ENCODE data around the gene SERTAD2.
A peak's percentile ranks its signal among the peaks of the same experiment; 100 is the strongest.

SERTAD2 gene

GRCh38 chr2:64649626-64650025, 4.1 kb downstream of the SERTAD2 start:
- no peak for DNase-seq (ENCODE audit: low read depth in 3 of 3, low spot score in 1 of 3)

DNA sequence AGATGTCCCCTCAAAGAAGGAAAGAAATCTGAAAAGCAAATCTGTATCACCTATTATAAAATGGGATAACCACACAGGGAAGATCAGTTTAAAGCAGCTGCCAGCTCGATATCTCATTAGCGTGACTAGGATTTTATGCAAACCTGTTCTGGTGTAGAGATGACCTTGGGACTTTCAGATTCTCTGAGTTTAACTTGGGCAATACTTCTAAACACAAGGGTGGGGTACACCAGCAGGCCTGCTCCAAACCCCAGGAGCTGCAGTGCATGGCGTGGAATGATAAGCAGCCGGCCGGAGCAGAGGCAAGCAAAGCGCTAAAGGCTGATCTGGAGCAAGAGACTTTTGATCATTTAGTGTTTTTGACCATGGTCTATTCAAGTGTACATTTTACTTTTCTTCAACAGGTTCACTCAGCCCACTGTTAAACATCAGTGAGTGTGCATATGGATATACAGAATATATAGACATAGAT, 4.7 kb downstream of the SERTAD2 start:
- no peak for DNase-seq (ENCODE audit: low read depth in 3 of 3, low spot score in 1 of 3)

DNA sequence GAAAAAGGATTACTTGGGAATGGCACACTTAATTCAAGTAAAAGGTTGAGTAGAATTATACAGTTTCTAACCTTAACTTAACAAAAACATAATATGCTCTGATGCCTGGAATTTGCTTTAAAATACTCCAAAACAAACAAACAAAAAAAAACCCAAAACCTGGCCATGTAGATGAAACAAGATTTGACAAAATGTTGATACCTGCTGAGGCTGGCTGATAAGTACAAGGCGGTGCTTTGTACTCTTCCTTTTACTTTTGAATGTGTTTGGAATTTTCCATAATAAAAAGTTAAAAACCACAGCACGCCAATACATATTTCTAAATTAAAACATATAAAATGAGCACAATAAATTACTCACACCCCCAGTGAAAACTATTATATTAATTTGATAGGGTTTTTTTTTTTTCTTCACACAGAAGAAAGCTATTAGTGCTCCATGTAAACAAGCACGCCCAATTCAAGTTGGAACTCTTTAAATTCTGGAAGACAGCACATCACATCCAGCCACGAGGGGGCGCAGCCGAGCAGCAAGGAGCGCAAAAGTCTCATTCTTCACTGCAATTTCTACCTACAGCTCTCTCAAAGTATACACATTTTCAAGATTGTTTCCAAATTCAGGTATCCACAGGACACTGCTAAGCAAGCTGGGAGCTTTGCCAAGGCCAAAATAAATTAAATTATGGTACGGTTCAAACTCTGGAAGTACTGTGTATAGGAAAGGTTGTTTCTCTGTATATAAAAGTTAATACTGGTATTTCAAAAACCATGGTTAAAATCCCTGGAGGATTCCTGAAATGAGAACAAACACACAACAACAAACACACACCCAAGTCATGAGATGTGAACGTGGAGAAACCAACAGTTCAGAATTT, 7.5 kb downstream of the SERTAD2 start:
- DNase-seq (ENCODE audit: low read depth in 3 of 3, low spot score in 1 of 3) = peak; percentile 57 to 91 (median 73)

DNA sequence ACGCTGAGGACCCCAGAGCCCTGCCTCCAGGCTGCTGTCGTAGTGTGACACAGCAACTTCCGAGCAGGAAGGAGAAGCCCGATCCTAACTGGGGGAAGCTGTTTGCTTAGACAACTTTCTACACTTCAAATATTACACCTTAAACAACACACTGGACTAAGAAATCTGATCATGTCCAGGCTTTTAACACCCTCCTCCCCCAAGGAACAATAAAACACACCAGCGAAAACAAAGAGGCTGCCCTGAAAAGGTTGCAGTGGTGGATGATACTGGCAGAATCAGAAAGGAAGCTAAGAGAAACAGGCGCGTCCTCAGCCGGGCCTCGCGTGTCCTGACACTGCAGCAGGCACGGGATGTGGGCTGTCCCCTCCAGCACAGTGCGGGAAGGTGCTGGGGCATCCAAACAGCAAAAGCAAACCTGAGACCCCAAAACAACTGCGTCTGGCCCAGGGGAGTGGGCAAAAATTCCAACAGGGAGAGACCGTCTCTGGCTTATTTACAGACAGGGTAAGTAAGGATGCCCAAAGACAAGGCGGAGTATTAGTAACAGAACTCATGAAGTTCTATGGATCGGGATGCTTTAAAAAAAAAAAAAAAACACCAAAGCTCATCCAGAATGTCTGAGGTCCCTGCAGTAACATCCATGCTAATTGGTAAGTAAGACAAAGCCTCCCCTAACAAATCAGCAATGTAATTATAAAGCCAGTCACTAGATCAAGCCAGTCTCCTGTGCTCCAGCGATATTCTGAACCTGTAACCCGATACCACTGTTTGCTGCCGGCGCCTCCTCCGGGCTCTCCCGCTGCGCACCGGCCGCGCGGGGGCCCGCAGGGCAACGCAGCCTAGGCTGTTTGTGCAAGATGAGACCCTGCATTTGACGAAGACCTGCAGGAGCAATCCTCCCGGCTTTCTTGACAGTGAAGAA, 9.0 kb downstream of the SERTAD2 start:
- no peak for DNase-seq (ENCODE audit: low read depth in 3 of 3, low spot score in 1 of 3)

DNA sequence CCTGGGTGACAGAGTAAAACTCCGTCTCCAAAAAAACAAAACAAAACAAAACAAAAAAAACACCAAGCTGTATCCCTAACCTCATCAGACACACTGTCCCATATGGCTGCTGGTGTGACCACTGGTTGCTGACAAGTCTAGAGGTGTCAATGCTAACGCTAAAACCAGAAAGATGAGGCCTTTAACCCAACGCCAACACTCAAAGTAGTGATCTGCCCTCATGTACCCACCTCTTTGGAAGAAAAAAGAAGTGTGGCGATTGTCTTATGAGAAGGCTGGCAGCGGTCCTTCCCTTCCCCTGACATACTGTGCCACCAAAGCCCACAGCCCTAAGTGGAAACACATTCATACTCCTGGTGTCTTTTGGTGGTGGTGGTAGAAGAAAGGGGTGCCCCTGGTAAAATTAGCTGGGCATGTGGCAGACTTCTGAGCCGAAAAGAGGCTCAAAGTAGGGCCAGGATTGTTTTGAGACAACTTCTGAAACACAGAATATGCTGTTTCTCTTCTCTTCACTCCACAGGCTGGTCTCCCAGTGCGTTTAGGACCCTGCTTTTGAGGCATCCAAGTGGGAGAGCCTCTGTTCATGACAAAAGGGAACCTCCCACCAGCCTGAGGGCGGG, 9.8 kb downstream of the SERTAD2 start:
- DNase-seq (ENCODE audit: low read depth in 3 of 3, low spot score in 1 of 3) = no peak

DNA sequence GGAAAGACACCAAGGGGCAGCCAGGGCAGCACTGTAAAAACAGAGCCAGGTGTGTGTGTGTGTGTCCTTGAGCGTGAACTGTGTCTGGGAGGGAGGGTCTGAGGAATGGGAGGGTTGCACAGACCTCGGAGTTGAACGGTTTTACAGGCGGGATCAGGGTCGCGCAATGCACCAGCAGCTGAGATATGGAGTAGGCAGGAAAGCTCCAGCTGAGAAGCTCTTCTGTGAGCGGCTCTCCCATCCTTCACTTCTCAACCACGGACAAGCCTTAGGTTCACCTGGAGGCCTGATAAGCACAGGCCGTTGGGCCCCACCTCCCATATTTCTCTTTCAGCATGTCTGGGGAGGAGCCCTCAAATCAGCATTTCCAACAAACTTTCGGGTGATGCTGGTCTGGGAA, 12.1 kb downstream of the SERTAD2 start:
- DNase-seq (ENCODE audit: low read depth in 3 of 3, low spot score in 1 of 3) = no peak

- no peak for DNase-seq (ENCODE audit: low read depth in 3 of 3, low spot score in 1 of 3)
Measured at GRCh38 chr2:64640153-64641044, 13.3 kb downstream of the SERTAD2 start.

DNA sequence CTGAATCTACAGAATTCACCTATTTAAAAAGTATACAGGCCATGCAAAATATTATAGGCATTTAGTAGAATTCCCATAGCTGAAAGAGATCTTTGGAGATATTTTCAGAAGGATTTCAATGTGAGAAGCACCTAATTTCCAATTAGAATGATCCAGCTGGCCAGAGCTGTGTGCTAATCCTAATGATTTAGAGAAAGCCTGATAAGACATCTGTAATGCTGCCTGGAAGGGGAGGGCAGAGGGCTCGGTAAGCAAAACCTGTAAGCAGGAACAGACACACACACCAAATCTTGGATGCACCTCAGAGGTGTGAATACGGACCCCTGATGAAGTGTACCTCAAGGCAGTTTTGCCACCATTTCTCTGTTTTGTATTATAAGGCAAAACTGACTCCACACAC, 14.0 kb downstream of the SERTAD2 start:
- no peak for DNase-seq (ENCODE audit: low read depth in 3 of 3, low spot score in 1 of 3)

DNA sequence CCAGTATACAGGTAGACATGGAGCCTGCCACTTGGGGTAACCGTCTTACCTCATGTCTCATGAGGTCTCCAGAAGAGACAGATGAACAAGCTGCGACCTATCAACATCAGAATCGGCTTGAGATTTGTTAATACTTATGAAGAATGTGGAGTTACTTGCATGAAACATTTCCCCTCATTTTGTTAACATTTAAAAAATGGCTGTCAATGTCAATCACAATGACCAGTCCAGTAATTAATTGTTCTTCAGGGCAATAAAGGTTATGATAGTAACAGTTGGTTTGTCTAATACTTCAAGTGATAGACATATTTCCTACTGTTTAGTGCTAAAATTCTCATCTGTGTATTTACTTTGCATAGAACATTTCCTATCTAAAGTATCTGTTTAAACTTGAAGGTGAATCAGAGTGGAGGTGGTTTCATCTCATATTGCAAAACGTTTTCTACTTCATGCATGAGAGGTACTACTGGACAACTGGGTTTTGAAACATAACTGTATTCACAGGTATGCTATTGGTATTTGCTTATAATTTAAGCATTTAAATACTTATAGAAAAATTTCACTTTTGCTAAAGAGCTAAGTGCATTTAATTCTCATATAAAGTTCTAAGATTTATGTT, 15.1 kb downstream of the SERTAD2 start:
- no peak for DNase-seq (ENCODE audit: low read depth in 3 of 3, low spot score in 1 of 3)

DNA sequence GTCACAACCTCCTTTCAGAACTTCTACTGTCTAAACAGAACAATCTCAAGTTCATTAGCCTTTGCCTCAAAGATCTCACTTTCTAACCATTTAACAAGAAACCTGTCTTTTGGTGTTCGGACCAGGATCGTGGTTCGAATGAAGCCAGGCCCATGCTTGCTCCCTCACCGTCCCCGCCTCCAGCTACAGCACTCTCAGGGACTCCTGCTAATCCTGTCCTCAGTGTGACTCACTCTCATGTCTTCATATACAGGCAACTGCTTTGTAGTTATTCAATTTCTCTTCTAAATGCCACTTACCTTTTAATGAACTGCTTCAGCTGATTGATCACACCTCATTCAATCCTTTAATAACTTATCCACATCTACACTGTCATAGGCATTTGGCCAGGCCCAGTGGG, 15.8 kb downstream of the SERTAD2 start:
- no peak for DNase-seq (ENCODE audit: low read depth in 3 of 3, low spot score in 1 of 3)

GRCh38 chr2:64637000-64637635, 16.6 kb downstream of the SERTAD2 start:
- no peak for DNase-seq (ENCODE audit: low read depth in 3 of 3, low spot score in 1 of 3)

GRCh38 chr2:64635976-64636911, 17.5 kb downstream of the SERTAD2 start:
- no peak for DNase-seq (ENCODE audit: low read depth in 3 of 3, low spot score in 1 of 3)

GRCh38 chr2:64634345-64635267, 19.1 kb downstream of the SERTAD2 start:
- DNase-seq (ENCODE audit: low read depth in 3 of 3, low spot score in 1 of 3) = no peak

DNA sequence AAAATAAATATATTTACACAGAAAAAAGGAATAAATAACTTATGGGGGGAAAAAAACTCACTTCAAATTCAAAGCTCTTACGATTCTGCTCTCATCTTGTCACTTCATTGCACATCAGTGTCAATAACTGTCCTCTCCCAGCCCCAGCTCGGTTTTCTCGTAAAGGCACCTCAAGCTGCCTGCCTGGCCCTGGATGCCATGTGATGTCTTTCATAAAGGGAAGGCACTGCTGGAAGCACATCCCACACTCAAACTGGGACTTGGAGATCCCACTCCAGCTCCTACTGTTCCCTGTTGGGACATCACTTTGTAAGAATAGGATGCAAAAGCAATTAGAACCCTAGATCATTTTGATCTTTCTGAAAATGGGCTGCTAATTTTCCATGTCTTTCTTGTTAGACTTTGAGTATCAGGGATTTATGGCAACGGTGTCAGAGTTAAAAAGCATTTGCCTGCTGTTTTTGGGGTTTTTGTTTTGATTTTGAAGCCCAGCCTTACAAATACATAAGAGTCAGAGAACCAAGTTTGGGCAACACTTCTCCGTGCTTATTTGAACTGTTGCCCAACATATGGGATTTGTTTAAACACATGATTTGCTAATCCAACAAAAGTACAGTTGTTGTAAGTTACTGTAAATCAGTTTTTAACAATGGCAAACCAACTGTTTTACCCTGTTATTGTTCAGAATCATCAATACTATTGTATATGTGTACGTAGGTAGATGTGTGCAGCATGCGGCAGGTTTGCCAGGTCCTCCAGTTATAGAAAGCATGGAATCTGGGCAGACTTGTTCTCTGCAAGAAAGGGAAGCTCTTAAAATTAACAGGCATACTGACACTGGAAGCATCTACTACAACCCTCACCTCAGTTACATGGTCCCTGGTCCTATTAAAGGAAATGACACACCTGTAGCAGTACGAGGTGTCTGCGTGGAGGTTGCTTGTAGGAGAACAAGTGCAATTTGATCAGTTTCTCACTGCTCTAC, 20.6 kb downstream of the SERTAD2 start:
- DNase-seq (ENCODE audit: low read depth in 3 of 3, low spot score in 1 of 3) = no peak

DNA sequence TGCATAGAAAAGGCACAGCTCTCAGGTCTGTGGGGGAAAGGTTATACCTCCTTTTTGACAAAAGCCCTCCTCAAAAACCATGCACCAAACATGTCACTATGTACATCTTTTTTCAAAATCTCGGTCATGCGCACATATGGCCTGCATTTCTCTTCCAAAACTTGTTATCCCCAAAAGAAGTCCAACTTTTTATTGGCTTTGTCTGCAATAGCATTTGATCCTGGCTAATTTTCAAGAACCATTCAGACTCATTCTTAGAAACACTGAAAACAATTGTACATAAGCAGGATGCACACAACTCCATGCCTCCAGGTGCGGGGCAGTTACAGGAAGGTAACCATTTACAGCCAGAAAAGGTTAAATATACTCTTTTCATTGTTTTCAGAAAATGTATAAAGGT, 21.9 kb downstream of the SERTAD2 start:
- no peak for DNase-seq (ENCODE audit: low read depth in 3 of 3, low spot score in 1 of 3)

DNA sequence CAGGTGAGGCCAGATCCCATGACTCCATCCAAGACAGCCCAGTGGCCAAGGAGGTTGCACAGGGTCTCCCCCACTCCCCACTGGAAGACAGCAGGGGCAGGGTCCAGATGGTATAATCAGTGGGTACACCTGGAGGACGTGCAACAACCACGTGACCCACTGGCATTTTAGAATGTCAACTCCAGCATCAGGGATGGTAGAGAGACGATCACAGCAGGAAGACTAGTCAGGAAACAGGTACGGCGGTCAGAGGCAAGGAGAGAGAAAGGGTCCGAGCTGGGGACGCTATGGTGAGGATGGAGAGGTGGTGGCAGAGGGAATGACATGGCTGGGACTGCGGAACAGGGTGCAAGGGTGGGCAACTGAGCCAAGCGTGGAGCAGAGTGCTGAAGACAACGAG, 23.0 kb downstream of the SERTAD2 start:
- DNase-seq (ENCODE audit: low read depth in 3 of 3, low spot score in 1 of 3) = no peak
